ENCODE data around the gene TOX2. TPM values are rescaled to one million over a fixed set of nuclear protein-coding genes. Genes with fewer than 3 reads are reported as not detected.

Gene TOX2
- total RNA-seq, 1 donor, result 1.1 TPM

GRCh38 chr20:43904827-43905177 is 9.8 kb upstream of the TOX2 start:
- Histone ChIP-seq H3K4me1 (ENCODE audit: insufficient read depth, low read length) (peaks cover 3% of the 10 kb centered on the region), H3K27ac (ENCODE audit: low read depth, low read length) (no peak overlapping the region)
- no peak for TF ChIP-seq CTCF (IDR thresholded peaks at IDR 0.05; ENCODE audit: extremely low read depth, low read depth, low read length)

GRCh38 chr20:43906505-43907034 is 8.1 kb upstream of the TOX2 start:
- no peaks in the 10 kb centered on the region for H4K20me1 ChIP-seq (ENCODE audit: insufficient read depth, low read length)
- H2AFZ ChIP-seq (ENCODE audit: low read length), result no peak overlapping the region
- peaks cover 6% of the 10 kb centered on the region for H3K4me1 ChIP-seq (ENCODE audit: insufficient read depth, low read length)
- no peak overlapping the region for H3K4me3 ChIP-seq (ENCODE audit: insufficient read depth, low read length)
- no peak for TF ChIP-seq CTCF (IDR thresholded peaks at IDR 0.05; ENCODE audit: extremely low read depth, low read depth, low read length)
- no peaks in the 10 kb centered on the region for H3K27me3 ChIP-seq (ENCODE audit: insufficient read depth, low read length)
- H3K27ac ChIP-seq (ENCODE audit: low read depth, low read length), result no peak overlapping the region
- no peaks in the 10 kb centered on the region for H3K79me2 ChIP-seq (ENCODE audit: insufficient read depth, low read length)
- H3K36me3 ChIP-seq (ENCODE audit: insufficient read depth, low read length), result no peaks in the 10 kb centered on the region
- no peak for DNase-seq (ENCODE audit: insufficient read length, low spot score, missing footprints)
- no peak overlapping the region for H3K4me2 ChIP-seq (ENCODE audit: insufficient read depth, low read length)
- peaks cover under 1% of the 10 kb centered on the region for H3K9me3 ChIP-seq (ENCODE audit: low read depth, low read length)

More at GRCh38 chr20:43904827-43905177, 9.8 kb upstream of the TOX2 start:
- Histone ChIP-seq H3K9me3 (ENCODE audit: low read depth, low read length) (peaks cover 2% of the 10 kb centered on the region), H2AFZ (ENCODE audit: low read length) (no peak overlapping the region), H3K36me3 (ENCODE audit: insufficient read depth, low read length) (no peaks in the 10 kb centered on the region), H3K4me3 (ENCODE audit: insufficient read depth, low read length) (no peak overlapping the region), H3K79me2 (ENCODE audit: insufficient read depth, low read length) (no peaks in the 10 kb centered on the region), H3K27me3 (ENCODE audit: insufficient read depth, low read length) (no peaks in the 10 kb centered on the region), H3K4me2 (ENCODE audit: insufficient read depth, low read length) (no peak overlapping the region), H4K20me1 (ENCODE audit: insufficient read depth, low read length) (no peaks in the 10 kb centered on the region)
- no peak for DNase-seq (ENCODE audit: insufficient read length, low spot score, missing footprints)

- no peak for DNase-seq (ENCODE audit: insufficient read length, low spot score, missing footprints)
- Histone ChIP-seq H3K4me2 (ENCODE audit: insufficient read depth, low read length) (no peak overlapping the region), H3K4me3 (ENCODE audit: insufficient read depth, low read length) (no peak overlapping the region), H3K27me3 (ENCODE audit: insufficient read depth, low read length) (peaks cover 6% of the 10 kb centered on the region), H3K4me1 (ENCODE audit: insufficient read depth, low read length) (peaks cover 6% of the 10 kb centered on the region), H2AFZ (ENCODE audit: low read length) (no peak overlapping the region), H3K27ac (ENCODE audit: low read depth, low read length) (no peak overlapping the region), H3K36me3 (ENCODE audit: insufficient read depth, low read length) (no peaks in the 10 kb centered on the region), H3K9me3 (ENCODE audit: low read depth, low read length) (peaks cover 9% of the 10 kb centered on the region), H4K20me1 (ENCODE audit: insufficient read depth, low read length) (no peaks in the 10 kb centered on the region), H3K79me2 (ENCODE audit: insufficient read depth, low read length) (no peaks in the 10 kb centered on the region)
- TF ChIP-seq CTCF (IDR thresholded peaks at IDR 0.05; ENCODE audit: extremely low read depth, low read depth, low read length), result no peak
Observed at GRCh38 chr20:43909211-43909610, 5.4 kb upstream of the TOX2 start.

- H3K36me3 ChIP-seq (ENCODE audit: insufficient read depth, low read length), result no peaks in the 10 kb centered on the region
- no peak for TF ChIP-seq CTCF (IDR thresholded peaks at IDR 0.05; ENCODE audit: extremely low read depth, low read depth, low read length)
- no peak overlapping the region for H2AFZ ChIP-seq (ENCODE audit: low read length)
- peaks cover 6% of the 10 kb centered on the region for H3K4me1 ChIP-seq (ENCODE audit: insufficient read depth, low read length)
- H3K4me2 ChIP-seq (ENCODE audit: insufficient read depth, low read length), result no peak overlapping the region
- DNase-seq (ENCODE audit: insufficient read length, low spot score, missing footprints), result no peak
- H3K27ac ChIP-seq (ENCODE audit: low read depth, low read length), result no peak overlapping the region
- no peaks in the 10 kb centered on the region for H3K79me2 ChIP-seq (ENCODE audit: insufficient read depth, low read length)
- H3K9me3 ChIP-seq (ENCODE audit: low read depth, low read length), result peaks cover 9% of the 10 kb centered on the region
- no peak overlapping the region for H3K4me3 ChIP-seq (ENCODE audit: insufficient read depth, low read length)
- H3K27me3 ChIP-seq (ENCODE audit: insufficient read depth, low read length), result peaks cover 7% of the 10 kb centered on the region
- no peaks in the 10 kb centered on the region for H4K20me1 ChIP-seq (ENCODE audit: insufficient read depth, low read length)
Observed at GRCh38 chr20:43909720-43910119, 4.9 kb upstream of the TOX2 start.
